GM11168 (cell line): ENCODE results near the gene CDC42SE2.
"Not testable (repeated sequence)": the region's sequence is repeated elsewhere in the genome, so short reads cannot be mapped to it uniquely, and the experiment has no call there.

Experiments used
- in situ Hi-C: fragments of 300-500 bp; cut with MboI; formaldehyde crosslinking; loops from one replicate; pipeline ENCODE4 v1.12.0; 2022; ENCODE audit warnings: low sequenced_read_pairs; ENCODE audit not compliant: unreplicated experiment

The CDC42SE2 gene

DNA sequence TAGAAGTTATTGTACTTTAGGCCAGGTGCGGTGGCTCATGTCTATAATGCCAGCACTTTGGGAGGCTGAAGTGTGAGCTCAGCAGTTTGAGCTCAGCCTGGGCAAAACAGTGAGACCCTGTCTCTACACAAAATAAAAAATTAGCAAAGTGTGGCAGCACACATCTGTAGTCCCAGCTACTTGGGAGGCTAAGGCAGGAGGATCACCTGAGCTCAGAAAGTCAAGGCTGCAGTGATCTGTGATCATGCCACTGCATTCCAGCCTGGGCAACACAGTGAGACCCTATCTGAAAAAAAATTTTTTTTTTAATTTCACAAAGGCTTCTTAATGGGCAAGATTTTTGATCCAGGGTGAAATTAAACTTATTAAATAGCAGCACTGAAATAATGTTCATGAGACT is 92.8 kb downstream of the CDC42SE2 start:
- in situ Hi-C loops: loop anchor here (5.0 kb wide), 1 partner anchor 69 kb away; no protein-coding TSS in a partner anchor

GRCh38 chr5:131357739-131358561 is 94.1 kb downstream of the CDC42SE2 start:
- in situ Hi-C loops: loop anchor here (5.0 kb wide), 1 partner anchor 71 kb away; no protein-coding TSS in a partner anchor

GRCh38 chr5:131361677-131362315 is 97.9 kb downstream of the CDC42SE2 start:
- in situ Hi-C loops: no loop called here

GRCh38 chr5:131363811-131364506 is 100.1 kb downstream of the CDC42SE2 start:
- in situ Hi-C loops: no loop called here

DNA sequence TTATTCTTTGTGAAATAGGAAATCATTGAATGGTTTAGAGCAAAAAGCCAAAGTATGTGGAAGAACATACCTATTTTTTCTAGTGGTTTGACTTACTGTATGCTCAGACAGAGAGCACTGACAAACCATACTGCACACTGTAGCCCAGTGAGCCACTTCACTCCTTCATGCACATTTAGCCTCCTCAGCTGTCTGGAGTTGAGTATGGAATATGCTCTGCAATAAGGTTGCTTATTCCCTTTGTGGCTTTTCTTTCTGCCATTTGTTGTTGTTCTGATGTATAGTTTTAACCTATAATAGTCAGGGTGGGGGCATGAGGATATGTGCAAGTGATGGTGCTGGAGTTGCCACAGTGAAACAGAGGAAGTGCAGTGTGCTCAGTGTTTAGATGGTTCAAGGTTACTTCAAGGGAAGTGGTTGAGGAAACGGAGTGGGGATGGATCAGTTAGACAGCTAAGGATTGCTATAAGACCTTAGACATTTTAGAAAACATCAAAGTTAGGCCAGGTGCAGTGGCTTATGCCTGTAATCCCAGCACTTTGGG is 100.7 kb downstream of the CDC42SE2 start:
- in situ Hi-C loops: no loop called here

- in situ Hi-C loops: no loop called here
Measured at GRCh38 chr5:131366428-131366827, 102.6 kb downstream of the CDC42SE2 start.

DNA sequence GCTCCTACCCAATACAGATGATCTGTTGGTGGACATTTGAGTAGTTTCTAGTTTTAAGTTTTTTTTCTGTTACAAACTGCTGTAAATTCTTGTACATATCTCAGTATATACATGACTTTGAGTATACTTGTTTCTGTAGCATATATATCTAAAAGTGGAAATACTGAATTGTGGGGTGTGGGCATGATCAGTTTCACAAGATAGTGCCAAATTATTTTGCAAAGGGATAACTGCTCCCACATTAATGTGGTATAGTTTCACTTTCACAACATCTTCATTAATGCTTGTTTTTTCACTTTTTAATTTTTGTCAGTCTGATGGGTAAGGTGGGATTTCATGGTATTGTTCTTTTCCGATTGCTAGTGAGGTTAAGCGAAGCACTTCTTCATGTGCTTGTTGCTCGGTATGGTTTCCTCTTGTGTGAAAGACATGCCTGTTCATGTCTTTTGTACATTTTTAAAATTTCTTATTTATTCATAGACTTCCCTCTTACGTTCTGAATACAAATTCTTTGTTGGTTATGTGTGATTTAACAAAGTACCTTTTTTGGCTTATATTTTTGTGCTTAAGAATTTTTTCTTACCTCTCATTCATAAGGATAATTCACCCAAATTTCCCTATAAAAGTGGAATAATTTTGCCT is 103.5 kb downstream of the CDC42SE2 start:
- in situ Hi-C loops: no loop called here

DNA sequence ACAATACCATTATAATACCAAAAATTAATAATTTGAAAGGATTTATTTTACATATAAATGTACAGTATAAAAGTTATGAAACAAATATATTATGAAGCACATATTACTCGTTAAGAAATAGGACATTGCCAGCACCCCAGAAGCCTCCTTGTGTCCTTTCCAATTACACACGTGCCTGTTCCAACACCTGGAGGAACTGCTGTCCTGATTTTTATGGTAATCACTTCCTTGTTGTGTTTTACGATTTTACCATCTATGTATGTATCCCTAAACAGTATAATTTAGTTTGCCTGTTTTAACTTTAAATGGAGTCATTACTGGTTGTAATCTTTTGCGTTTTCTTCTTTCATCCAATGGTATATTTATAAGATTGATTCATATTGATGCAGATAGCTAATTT is 105.0 kb downstream of the CDC42SE2 start:
- in situ Hi-C loops: no loop called here

GRCh38 chr5:131369558-131369957 is 105.7 kb downstream of the CDC42SE2 start:
- in situ Hi-C loops: no loop called here

DNA sequence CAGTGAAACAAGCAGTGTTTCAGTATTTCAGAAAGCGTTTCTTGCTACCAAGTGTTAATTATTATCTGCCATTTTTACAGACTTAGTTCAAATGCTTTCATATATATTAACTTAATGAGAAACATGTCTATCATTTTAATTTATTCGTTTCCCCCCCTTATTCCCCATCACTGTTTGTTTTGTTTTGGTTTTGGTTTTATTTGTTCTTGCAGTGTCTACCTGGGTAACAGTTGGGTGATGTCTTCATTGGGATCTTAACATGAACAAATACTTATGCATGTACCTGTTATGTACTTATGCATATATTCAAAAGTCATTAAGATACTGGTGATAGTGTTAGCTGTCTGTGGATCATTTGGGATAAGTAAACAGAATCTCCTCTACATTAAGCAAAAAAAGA is 108.0 kb downstream of the CDC42SE2 start:
- in situ Hi-C loops: loop anchor here (10.0 kb wide), 1 partner anchor 97 kb away; no protein-coding TSS in a partner anchor

GRCh38 chr5:131373265-131373664 is 109.4 kb downstream of the CDC42SE2 start:
- in situ Hi-C loops: loop anchor here (10.0 kb wide), 1 partner anchor 98 kb away; no protein-coding TSS in a partner anchor

DNA sequence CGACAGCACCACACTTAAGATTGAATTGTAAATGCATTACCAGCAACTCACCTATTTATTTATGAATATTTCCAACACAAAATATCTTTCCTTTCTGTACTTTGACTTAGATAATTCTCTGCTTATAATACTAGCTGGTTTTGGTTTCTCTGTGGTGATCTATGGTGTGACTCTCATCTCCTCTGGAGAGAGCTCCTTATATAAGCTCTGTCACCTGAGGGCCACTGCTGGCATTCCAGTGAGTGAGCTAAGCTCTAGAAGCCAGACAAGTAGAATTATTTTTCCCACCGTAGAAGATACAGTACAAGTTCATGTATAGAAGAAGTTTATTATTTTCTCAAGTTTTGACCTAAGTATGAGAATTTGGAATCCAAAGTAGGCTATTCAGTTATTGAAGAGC is 111.5 kb downstream of the CDC42SE2 start:
- in situ Hi-C loops: loop anchor here (10.0 kb wide), 1 partner anchor 101 kb away; no protein-coding TSS in a partner anchor

DNA sequence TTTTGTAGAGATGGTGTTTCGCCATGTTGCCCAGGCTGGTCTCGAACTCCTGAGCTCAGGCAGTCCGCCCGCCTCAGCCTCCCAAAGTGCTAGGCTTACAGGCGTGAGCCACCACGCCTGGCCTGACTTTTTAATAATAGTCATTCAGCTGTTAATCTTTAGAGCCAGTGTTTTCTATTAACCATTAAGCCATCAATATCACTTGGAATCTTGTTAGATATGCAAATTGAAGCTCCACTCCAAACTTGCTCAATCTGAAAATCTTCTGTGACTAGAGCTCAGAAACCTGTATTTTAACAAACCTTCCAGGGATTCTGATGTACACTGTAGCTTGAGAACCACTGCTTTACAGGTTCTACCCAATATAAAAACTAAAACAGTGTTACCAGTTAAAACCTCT is 113.5 kb downstream of the CDC42SE2 start:
- in situ Hi-C loops: loop anchor here (10.0 kb wide), 1 partner anchor 103 kb away; no protein-coding TSS in a partner anchor

DNA sequence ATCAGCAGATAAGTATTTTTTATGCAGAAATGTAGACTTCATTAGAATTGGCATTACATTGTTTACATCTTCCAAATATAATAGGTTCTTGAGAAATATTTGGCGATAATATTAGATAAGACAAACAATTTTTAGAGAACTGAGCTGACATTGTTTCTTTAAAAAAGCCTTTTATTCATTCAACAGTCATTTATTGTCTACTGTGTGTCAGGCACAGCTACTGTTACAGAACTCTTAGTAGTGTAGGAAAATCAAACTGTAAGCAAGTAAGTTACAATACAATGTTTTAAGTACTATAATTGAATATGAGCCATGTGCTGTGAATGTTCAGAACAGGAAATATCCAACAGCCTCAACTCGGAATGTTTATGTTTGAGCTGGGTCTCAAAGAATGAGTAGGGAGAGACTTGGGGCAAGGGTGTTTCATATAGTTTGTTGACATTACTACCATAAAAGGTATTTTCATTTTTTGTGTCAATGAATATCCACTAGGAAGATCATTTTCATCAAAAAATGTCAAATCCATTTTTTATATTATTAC is 114.0 kb downstream of the CDC42SE2 start:
- in situ Hi-C loops: loop anchor here (10.0 kb wide), 1 partner anchor 103 kb away; no protein-coding TSS in a partner anchor

DNA sequence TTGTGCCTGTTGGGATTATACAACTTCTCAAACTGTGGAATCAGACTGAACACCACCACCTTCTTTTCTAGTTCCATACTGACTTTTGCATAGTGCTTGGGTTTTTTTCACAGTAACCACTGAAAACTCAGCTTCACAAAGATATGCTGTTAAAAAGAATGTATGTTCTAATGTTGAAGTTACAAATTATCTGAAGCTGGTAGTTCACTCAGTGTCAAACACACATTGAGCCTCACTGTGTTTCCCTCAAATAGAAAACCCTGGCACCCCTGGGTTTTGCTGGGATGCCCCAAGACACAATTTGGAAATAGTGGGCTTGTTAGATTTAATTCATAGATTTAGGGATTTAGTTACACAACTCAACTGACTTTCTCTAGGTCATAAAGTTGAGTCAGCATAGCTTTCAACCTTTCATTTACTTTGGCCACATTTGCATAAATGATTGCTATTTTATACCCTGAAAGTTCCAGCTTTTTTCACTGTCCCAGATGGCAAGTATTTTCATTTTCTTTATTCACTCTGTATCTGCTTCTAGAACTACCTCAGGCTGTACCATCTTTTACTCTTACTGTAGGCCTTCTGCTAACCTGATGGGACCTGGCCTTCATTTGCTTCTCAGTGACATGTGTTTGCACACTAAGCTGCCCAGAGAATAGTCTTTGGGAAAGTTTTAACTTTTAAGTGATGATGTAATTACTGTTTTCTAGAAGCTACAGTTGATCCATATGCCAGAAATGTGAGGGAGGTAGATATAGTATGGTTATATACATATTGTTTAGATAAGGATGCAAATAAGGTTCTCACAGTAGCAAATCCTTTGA is 115.1 kb downstream of the CDC42SE2 start:
- in situ Hi-C loops: loop anchor here (10.0 kb wide), 1 partner anchor 104 kb away; no protein-coding TSS in a partner anchor

GRCh38 chr5:131379723-131380122 is 115.9 kb downstream of the CDC42SE2 start:
- in situ Hi-C loops: loop anchor here (10.0 kb wide), 1 partner anchor 105 kb away; no protein-coding TSS in a partner anchor

- in situ Hi-C loops: not testable (repeated sequence)
Measured at GRCh38 chr5:131380238-131380637, 116.4 kb downstream of the CDC42SE2 start.

DNA sequence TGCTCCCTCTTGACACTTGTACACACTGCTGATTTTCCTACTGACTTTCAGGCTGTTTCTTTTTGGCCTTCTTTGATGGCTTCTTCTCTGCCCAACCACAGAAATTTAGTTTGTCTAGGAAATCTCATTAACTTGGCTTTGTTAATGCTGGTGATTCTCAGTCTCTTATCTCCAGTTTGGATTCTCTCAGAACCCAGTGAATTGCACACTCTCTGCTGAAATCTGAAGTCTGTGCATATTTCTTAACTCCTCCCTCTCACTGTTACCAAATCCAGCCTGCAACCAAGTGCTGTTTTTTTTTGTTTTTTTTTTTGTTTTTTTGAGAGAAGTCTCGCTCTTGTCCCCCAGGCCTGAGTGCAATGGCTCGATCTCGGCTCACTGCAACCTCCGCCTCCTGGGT is 117.2 kb downstream of the CDC42SE2 start:
- in situ Hi-C loops: no loop called here

DNA sequence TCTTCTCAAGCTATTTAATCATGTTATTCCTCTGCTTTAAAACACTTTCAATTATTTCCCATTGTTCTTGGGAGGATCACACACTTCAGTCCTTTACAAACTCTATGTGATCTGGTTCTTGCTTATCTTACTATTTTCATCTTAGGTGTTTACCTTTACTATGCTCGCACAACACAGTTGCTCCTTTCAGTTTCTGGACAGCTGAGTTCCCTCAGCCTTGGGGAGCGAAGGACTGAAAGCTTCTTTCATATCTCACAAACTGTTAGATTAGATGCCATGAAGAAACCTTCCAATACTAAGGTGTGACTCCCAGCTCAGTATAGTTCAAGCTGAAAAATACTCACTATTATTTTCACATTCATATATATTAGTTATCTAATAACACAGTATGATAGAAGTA is 117.9 kb downstream of the CDC42SE2 start:
- in situ Hi-C loops: no loop called here
